Measurements from ENCODE around the gene PPP1R14D.

Gene PPP1R14D

GRCh38 chr15:40815042-40815698 lies 13.3 kb downstream of the PPP1R14D start:
- peak; percentile 59 for DNase-seq

- DNase-seq: no peak
Observed at GRCh38 chr15:40812721-40813425, 15.6 kb downstream of the PPP1R14D start.

DNA sequence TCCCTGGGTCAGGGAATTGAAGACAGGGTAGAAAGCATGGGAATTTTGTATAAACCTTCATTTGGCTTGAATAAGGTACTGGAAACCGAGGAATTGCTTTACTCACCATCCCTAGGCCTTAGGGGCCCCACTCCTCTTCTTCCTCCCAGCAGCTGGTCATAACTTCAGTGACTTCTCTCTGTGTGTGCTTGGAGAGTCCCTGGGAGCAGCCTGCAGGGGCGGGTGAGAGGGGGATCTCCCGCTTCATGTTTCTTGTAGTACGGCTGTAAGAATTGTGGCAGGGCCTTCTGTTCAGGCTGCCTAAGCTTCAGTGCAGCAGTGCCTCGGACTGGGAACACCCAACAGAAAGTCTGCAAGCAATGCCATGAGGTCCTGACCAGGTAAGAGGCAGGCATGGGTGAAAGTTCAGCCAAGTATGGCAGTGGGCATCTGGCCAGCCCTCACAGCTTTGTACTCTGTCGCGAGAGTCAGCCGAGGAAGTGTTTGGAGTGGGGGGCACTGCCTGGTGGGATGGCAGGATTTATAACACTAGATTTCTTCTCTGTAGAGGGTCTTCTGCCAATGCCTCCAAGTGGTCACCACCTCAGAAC lies 19.6 kb downstream of the PPP1R14D start:
- no peak for DNase-seq

DNA sequence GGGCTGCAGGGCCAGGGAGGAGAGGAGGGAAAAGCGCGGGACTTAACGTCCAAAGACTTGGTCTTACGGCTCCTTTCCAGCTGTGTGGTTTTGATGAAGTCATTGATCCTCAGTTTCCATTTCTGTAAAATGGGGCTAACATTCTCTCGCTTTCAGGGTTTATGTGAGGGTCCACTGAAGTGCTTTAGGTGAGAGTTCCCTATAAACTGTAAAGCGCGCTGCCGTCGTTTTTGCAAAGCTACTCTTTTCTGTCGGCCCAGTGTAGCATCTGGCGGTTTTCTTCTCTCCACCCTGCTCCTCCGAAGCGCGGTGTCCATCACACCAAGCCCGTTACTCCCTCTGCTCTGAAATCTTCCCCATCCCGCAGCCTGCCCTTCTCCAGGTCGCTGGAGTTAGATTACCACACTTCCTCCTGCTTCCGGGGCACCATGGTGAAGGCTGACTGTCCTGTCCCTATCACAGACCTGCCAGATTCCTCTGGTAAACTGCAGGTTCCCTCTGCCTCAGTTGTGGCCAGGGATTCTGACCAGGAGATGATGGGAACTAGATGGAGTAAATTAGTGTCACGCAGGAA lies 20.5 kb downstream of the PPP1R14D start:
- no peak for DNase-seq

DNA sequence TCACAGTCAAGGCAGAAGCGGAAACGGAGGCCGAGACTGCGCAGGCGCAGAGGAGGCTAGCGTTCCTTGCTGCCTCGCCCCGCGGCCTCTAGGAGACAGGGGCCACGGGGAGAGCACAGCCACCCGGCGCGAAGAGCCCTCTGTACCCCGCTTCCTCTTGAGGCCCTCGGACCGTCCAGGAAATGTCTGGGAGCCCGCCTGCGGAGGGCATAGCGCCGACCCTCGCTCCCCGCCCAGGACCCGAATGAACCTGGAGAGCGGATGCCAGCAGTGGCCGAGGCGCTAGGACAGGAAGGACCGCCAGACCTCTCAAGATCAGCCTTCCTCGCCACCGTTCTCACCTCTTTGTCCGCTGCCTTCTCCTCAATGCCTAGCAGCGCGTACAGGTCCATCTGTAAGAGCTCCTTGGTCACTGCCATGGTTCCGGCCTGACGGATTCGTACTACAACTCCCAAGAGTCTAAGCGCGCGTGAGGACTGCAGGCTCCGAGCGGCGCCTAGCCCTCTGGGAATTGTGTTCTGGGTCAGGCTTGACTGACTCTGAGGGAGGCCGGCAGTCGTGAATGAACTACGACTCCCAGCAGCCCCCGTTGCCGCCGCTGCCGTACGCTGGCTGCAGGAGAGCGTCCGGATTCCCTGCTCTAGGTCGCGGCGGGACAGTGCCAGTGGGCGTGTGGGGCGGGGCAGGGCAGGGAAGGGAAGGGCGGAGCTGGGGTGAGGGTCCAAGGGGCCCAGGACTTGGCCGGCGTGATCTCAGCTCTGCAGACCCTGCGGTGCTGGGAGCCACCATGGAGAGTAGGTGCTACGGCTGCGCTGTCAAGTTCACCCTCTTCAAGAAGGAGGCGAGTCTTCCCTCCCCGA lies 21.2 kb downstream of the PPP1R14D start, which contains the start of the genes DNAJC17 and ZFYVE19:
Gene DNAJC17, minus strand, starts transcription at position 446 of the 860 bp plus-strand sequence. Its CDS starts 27 bp downstream, at position 419.
Gene ZFYVE19, plus strand, starts transcription at position 62 of the 860 bp plus-strand sequence. Its CDS starts 501 bp downstream, at position 563.
- DNase-seq: peak; percentile 88

DNA sequence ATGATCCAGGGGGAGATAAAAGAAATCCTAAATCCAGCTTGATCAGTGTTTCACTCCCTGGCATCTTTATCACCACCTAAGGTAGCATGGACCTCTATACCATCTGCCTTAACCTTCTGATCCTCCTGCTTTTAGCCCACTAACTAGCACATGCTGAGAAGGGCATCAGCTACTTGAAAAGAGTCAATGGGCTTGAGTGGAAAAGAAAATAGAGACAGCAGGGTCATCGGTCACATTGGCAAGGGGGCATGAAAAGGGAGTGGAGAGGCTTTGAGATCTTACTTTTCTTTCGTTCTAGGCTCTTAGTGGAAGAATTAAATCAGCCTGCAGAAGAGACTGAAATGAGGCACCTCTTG lies 21.9 kb downstream of the PPP1R14D start:
- no peak for DNase-seq

GRCh38 chr15:40803688-40804087 lies 24.8 kb downstream of the PPP1R14D start:
- no peak for DNase-seq

- DNase-seq: no peak
Observed at GRCh38 chr15:40803076-40803475, 25.4 kb downstream of the PPP1R14D start.

DNA sequence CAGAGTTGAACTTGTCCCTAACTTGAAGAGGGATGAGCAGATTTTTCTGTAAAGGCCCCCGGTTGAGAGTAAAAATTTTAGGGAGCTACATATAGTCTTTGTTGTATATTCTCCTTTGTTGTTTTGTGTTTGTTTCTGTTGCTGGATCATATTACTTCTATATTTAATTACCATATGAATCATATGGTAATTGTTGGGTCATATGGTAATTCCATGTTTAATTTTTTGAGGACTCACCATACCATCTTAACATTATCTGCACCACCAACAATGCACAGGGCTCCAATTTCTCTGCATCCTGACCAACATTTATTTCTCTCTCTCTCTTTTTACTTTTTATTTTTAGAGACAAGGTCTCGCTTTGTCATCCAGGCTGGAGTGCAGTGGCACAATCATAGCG lies 29.0 kb downstream of the PPP1R14D start:
- DNase-seq: no peak

DNA sequence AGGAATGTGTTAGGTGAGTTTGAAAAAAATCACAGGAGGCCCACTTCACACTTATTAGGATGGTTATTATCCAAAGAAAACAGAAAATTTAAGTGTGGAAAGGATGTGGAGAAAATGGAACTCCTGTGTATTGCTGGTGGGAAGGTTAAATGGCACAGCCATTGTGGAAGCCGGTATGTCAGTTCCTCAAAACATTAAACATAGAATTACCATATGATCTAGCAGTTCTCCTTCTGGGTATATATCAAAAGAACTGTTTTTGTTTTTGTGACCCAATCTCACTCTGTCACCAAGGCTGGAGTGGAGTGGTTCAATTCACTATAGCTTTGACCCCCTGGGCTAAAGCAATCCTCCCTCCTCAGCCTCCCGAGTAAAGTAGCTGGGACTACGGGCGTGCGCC lies 32.0 kb downstream of the PPP1R14D start:
- no peak for DNase-seq

GRCh38 chr15:40796041-40796440 lies 32.5 kb downstream of the PPP1R14D start:
- no peak for DNase-seq

DNA sequence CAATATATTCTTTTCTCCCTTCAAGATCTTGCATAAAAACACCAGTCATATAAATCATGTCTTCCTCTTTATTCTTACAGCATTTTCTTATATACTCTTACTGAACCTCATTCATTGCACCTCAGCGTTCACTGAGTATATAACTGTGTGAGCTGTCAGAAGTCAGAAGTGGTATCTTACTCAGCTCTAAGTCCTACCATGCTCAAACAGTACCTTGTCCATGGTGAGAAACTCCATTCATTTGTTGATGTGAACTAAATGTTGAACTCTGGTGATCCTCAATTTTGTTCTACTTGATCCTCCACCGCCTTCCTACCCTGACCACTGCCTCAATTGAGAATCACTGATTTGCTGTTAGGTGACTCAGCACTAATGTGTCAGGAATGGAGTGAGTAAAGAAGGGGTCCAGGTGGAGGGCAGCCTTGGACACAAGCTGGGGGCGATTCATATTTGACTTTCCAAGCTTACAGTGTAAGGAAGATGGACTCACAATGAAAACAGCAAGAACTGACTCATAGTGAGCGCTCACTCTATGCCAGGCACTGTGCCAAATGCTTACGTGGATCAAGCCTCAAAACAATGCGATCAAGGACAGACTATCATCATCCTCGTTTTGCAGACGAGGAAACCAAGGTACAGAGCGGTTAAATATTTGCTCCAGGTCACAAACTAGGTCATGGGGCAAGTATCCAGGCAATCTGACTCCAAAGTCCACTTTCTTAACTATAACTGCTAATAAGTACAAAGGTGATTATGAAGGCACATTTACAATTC lies 35.1 kb downstream of the PPP1R14D start:
- DNase-seq: no peak

GRCh38 chr15:40792394-40792793 lies 36.1 kb downstream of the PPP1R14D start:
- DNase-seq: no peak

- DNase-seq: no peak
Observed at GRCh38 chr15:40790718-40791117, 37.8 kb downstream of the PPP1R14D start.

- no peak for DNase-seq
Observed at GRCh38 chr15:40789999-40790398, 38.5 kb downstream of the PPP1R14D start.

- no peak for DNase-seq
Observed at GRCh38 chr15:40789119-40789518, 39.4 kb downstream of the PPP1R14D start.

DNA sequence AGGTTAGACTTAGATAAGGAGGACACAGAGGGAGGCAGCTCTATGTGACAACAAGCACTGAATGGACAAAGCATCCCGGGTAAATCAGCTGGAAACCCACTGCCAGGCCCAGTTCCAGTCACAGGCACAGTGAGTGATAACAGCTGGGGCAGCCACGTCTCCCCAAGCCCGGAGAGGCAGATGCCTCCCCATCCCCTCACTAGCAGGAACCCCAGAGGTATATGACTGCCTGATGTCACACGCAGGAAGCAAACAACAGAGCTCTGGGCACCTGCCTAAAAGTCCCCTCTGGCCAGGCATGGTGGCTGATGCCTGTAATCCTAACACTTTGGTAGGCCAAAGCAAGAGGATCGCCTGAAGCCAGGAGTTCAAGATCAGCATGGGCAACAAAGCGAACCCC lies 40.5 kb downstream of the PPP1R14D start:
- DNase-seq: no peak

- DNase-seq: peak; percentile 79
Observed at GRCh38 chr15:40787344-40787841, 41.1 kb downstream of the PPP1R14D start.

- no peak for DNase-seq
Observed at GRCh38 chr15:40785814-40786213, 42.7 kb downstream of the PPP1R14D start.

GRCh38 chr15:40785164-40785563 lies 43.3 kb downstream of the PPP1R14D start:
- DNase-seq: no peak

- peak; percentile 63 for DNase-seq
Observed at GRCh38 chr15:40782609-40783227, 45.8 kb downstream of the PPP1R14D start.

Measured in DMS79 (cell line).